K562 (cell line): Measurements from ENCODE around the gene USP13. TPM values are rescaled to one million over a fixed set of nuclear protein-coding genes. Genes with fewer than 3 reads are reported as not detected.

Source experiments
- ATAC-seq: fragments of 200-7000 bp; cut with Tn5 transposase; 3 replicates; pipeline ENCODE4 v1.9.1; 2020; ENCODE audit warnings: moderate library complexity
- BruUV-seq: library from RNA; stranded (reverse); fragments of 400-500 nt; replicated peaks from 2 replicates; lab custom pipeline; 2021; lab: Mats Ljungman, UMichigan
- CTCF ChIA-PET: fragments of 300-600 bp; formaldehyde crosslinking; extraction: SDS; loops from one replicate; lab custom pipeline; 2021; ENCODE audit warnings: low intra/inter-chr PET ratio; lab: Yijun Ruan, JAX
- POLR2A ChIA-PET: fragments of 300-600, 350-650 bp; sonication (Branson Sonifier 250); formaldehyde crosslinking; extraction: SDS; loops from one replicate; lab custom pipeline; 2021; ENCODE audit warnings: antibody characterized with exemption, inconsistent platforms; lab: Yijun Ruan, JAX
- DNase-seq, 4 experiments: peaks; one replicate each; pipeline versions ENCODE4 v3.0.0 to v3.0.0-alpha.2; 2011 to 2018; ENCODE audit warnings: low spot score in 3 of 4, mixed read lengths in 3 of 4; ENCODE audit errors: extremely low read depth in 1 of 4
- FAIRE-seq: peaks from 2 replicates; lab custom pipeline; 2011; peaks lifted over from hg19 to GRCh38; lab: Jason Lieb, UNC
- H2AFZ ChIP-seq: 2 replicates; pipeline ENCODE4 v1.6.0; 2011; ENCODE audit warnings: low read depth, low read length, control low read depth, inconsistent platforms
- H3K27ac ChIP-seq: fragments of 200-600 bp; 3 replicates; pipeline ENCODE4 v1.8.0; 2011; ENCODE audit warnings: low read depth, mild to moderate bottlenecking, control low read depth, inconsistent platforms, low read length, moderate library complexity, mixed read lengths; ENCODE audit errors: extremely low read depth
- H3K27me3 ChIP-seq, 2 experiments: fragments of 300-600 bp in 1 of 2; 2 replicates in 1 of 2; 3 replicates in 1 of 2; pipeline versions ENCODE4 v1.6.0 to v1.8.0; 2011; ENCODE audit warnings: inconsistent platforms in 2 of 2, low read length in 2 of 2, mild to moderate bottlenecking in 1 of 2, mixed read lengths in 1 of 2, moderate library complexity in 1 of 2; ENCODE audit not compliant: control insufficient read depth in 2 of 2, insufficient read depth in 2 of 2
- H3K36me3 ChIP-seq: fragments of 300-600 bp; 3 replicates; pipeline ENCODE4 v1.8.0; 2011; ENCODE audit warnings: mild to moderate bottlenecking, low read length, inconsistent platforms; ENCODE audit not compliant: control insufficient read depth, insufficient read depth
- H3K4me1 ChIP-seq, 2 experiments: fragments of 200-600 bp in 1 of 2; replicated peaks in 1 of 2; 2 replicates in 1 of 2; 3 replicates in 1 of 2; pipeline versions ENCODE4 v1.5.1 to v1.8.0; 2011; ENCODE audit warnings: inconsistent platforms in 2 of 2, low read length in 2 of 2, mild to moderate bottlenecking in 1 of 2, mixed read lengths in 1 of 2, moderate library complexity in 1 of 2; ENCODE audit not compliant: control insufficient read depth in 2 of 2, insufficient read depth in 2 of 2
- H3K4me2 ChIP-seq: 2 replicates; pipeline ENCODE4 v1.6.1; 2011; ENCODE audit warnings: low read length, control low read depth, inconsistent platforms, mixed read lengths; ENCODE audit not compliant: insufficient read depth
- H3K4me3 ChIP-seq: fragments of 200-600 bp; sonication (generic), shearing (Covaris generic); 2 replicates; pipeline ENCODE4 v1.5.1; 2016; ENCODE audit warnings: control low read depth, inconsistent platforms
- H3K79me2 ChIP-seq: fragments of 200-600 bp; 3 replicates; pipeline ENCODE4 v1.8.0; 2011; ENCODE audit warnings: low read length, inconsistent platforms; ENCODE audit not compliant: control insufficient read depth, insufficient read depth
- H3K9ac ChIP-seq, 2 experiments: 2 replicates each; pipeline versions ENCODE4 v1.6.0 to v1.6.1; 2011; ENCODE audit warnings: low read depth in 2 of 2, low read length in 2 of 2, control low read depth in 1 of 2, inconsistent platforms in 1 of 2, mild to moderate bottlenecking in 1 of 2, mixed read lengths in 1 of 2; ENCODE audit not compliant: insufficient read depth in 1 of 2
- H3K9me1 ChIP-seq: one replicate; pipeline ENCODE4 v1.6.0; 2011; ENCODE audit warnings: inconsistent platforms, mild to moderate bottlenecking, low read length, moderate library complexity; ENCODE audit not compliant: control insufficient read depth, insufficient read depth
- H3K9me3 ChIP-seq: replicated peaks from 2 replicates; pipeline ENCODE4 v1.5.1; 2011; ENCODE audit warnings: low read depth, low read length, inconsistent platforms; ENCODE audit not compliant: control insufficient read depth, insufficient read depth
- H4K20me1 ChIP-seq: replicated peaks from 2 replicates; pipeline ENCODE4 v1.6.1; 2011; ENCODE audit warnings: low read length, inconsistent platforms, mixed read lengths; ENCODE audit not compliant: control insufficient read depth, insufficient read depth
- ARID1B ChIP-seq: fragments of 450-650 bp; IDR thresholded peaks from 2 replicates; pipeline ENCODE4 v1.6.1; 2016; ENCODE audit warnings: antibody characterized with exemption, mild to moderate bottlenecking, inconsistent platforms
- CBFA2T2 ChIP-seq: fragments of 450-650 bp; conservative IDR thresholded peaks from 2 replicates; pipeline ENCODE4 v1.6.1; 2017; ENCODE audit warnings: mild to moderate bottlenecking
- CBFA2T3 ChIP-seq: fragments of 450-650 bp; IDR thresholded peaks from 2 replicates; pipeline ENCODE4 v1.6.1; 2017
- CREB3L1 ChIP-seq: fragments of 450-650 bp; IDR thresholded peaks from 2 replicates; pipeline ENCODE4 v1.6.1; 2014; ENCODE audit warnings: low read depth, mild to moderate bottlenecking, moderate library complexity, borderline replicate concordance
- ELK1 ChIP-seq: sonication (generic); formaldehyde crosslinking; IDR thresholded peaks from 2 replicates; pipeline ENCODE4 v1.8.1; 2022; ENCODE audit warnings: missing genetic modification reagents
- FOS ChIP-seq: IDR thresholded peaks from 3 replicates; pipeline ENCODE4 v1.6.1; 2011; ENCODE audit not compliant: insufficient read length; ENCODE audit errors: extremely low read depth
- FOXM1 ChIP-seq, 2 experiments: fragments of 450-650 bp in 1 of 2; sonication (generic) in 1 of 2; formaldehyde crosslinking in 1 of 2; IDR thresholded peaks; 2 replicates each; pipeline versions ENCODE4 v1.6.1 to v1.9.0; 2017 to 2022; ENCODE audit warnings: low read depth in 2 of 2, mild to moderate bottlenecking in 2 of 2, missing genetic modification reagents in 1 of 2, moderate library complexity in 1 of 2
- KDM1A ChIP-seq, 2 experiments: fragments of 450-650 bp; IDR thresholded peaks; 2 replicates each; pipeline ENCODE4 v1.6.1; 2016; ENCODE audit warnings: mild to moderate bottlenecking in 2 of 2
- TAL1 ChIP-seq: fragments of 450-650 bp; IDR thresholded peaks from 2 replicates; pipeline ENCODE4 v1.6.1; 2016; ENCODE audit warnings: mild to moderate bottlenecking
- WHSC1 ChIP-seq: IDR thresholded peaks from one replicate; pipeline ENCODE4 v1.6.1; 2012; ENCODE audit warnings: low read length, control low read depth, inconsistent platforms
- ZFP91 ChIP-seq: sonication (generic); formaldehyde crosslinking; IDR thresholded peaks from 2 replicates; pipeline ENCODE4 v1.8.0; 2022; ENCODE audit warnings: mild to moderate bottlenecking, missing genetic modification reagents
- ZNF436 ChIP-seq: fragments of 250-450, 450-650 bp; sonication (Bioruptor Pico); formaldehyde crosslinking; IDR thresholded peaks from 2 replicates; pipeline ENCODE4 v1.7.0; 2020; ENCODE audit warnings: mild to moderate bottlenecking
- ZNF592 ChIP-seq: fragments of 450-650 bp; IDR thresholded peaks from 2 replicates; pipeline ENCODE4 v1.6.1; 2017; ENCODE audit warnings: antibody characterized with exemption, mild to moderate bottlenecking
- WGBS: fragments of 100-300 bp; shearing (Covaris generic); methylation state at CpG from one replicate; pipeline ENCODE4 v1.1.6; 2016; ENCODE audit warnings: low coverage, mixed read lengths; ENCODE audit not compliant: insufficient coverage; ENCODE audit errors: missing lambda C conversion rate; 5-methylcytosine and 5-hydroxymethylcytosine counted together
- in situ Hi-C: fragments of 300-500 bp; cut with MboI; formaldehyde crosslinking; loops from 4 replicates; pipeline ENCODE4 v1.15.0; 2018; ENCODE audit warnings: inconsistent platforms, mixed read lengths
- intact Hi-C: fragments of 100-400 bp; cut with micrococcal nuclease; formaldehyde crosslinking; loops from 2 replicates; pipeline ENCODE4 v1.14.2; 2022
- polyA plus RNA-seq, 8 experiments: library from polyadenylated mRNA; depleted of rRNA in 4 of 8; stranded (reverse) in 5 of 8; unstranded in 3 of 8; fragments of >200 nt; fragmentation: Nextera tagmentation in 2 of 8; fragmentation: Illumina TruSeq in 1 of 8; extraction: Ambion mirVana in 2 of 8; extraction: Trizol in 1 of 8; gene quantifications; 2 replicates each; pipeline versions ENCODE4 v1.2.1 to v1.2.3, GENCODE V29; 2011 to 2014; ENCODE audit warnings: inconsistent platforms in 1 of 8, missing spikeins in 1 of 8
- total RNA-seq, 7 experiments: library from RNA; depleted of rRNA in 6 of 7; stranded (reverse); fragments of >200 nt in 6 of 7; fragmentation: Illumina TruSeq in 2 of 7; extraction: Trizol in 2 of 7; gene quantifications; 2 replicates each; pipeline versions ENCODE4 v1.2.1 to v1.2.3, GENCODE V29; 2011 to 2021; ENCODE audit warnings: low replicate concordance in 1 of 7

Gene USP13
- total and polyA plus RNA-seq, 9 of the 15 experiments (the other 6 are each of a cell fraction or from before 2014, with no cell fraction given): 0.11 to 2.3 (median 0.51) TPM

GRCh38 chr3:179655236-179655635 lies 2.4 kb downstream of the USP13 start:
- intact Hi-C loops (loop anchor here (10.0 kb wide), 1 partner anchor 150 kb away; no protein-coding TSS in a partner anchor), in situ Hi-C loops (no loop called here)
- Histone ChIP-seq H3K36me3 (no peaks in the 10 kb centered on the region), H3K9ac (no peak overlapping the region), H4K20me1 (0 out of 2 replicates have a peak, but pooled peaks cover 2% of the 10 kb centered on the region), H3K9me1 (no peaks in the 10 kb centered on the region), H3K27me3 (peaks cover 15 to 24% of the 10 kb centered on the region in 2 experiments; a peak in 3 of 5 replicates), H2AFZ (no peak overlapping the region), H3K4me3 (no peak overlapping the region), H3K4me2 (no peak overlapping the region), H3K79me2 (no peaks in the 10 kb centered on the region), H3K9me3 (no peaks in the 10 kb centered on the region), H3K27ac (no peak overlapping the region), H3K4me1 (peaks cover 0 to 18% of the 10 kb centered on the region in 2 experiments; a peak in 3 of 5 replicates)
- BruUV-seq: no TSS peak
- ChIA-PET POLR2A (interaction anchor here (0.7 kb wide), 1 partner anchor 346 kb away, joined by 3 read pairs; no protein-coding TSS in a partner anchor), CTCF (no interaction called here)
- WGBS: 7% methylated on average over 2 of the region's 2 CpGs
- ATAC-seq: no peak
- DNase-seq: no peak
- TF ChIP-seq CREB3L1: no peak
- TF ChIP-seq ARID1B: peak; percentile 41
- TF ChIP-seq TAL1: peak; percentile 58
- no peak for TF ChIP-seq ZNF592
- TF ChIP-seq KDM1A (IDR thresholded peaks at IDR 0.05): 0 out of 4 replicates have a peak, but pooled peaks of 1 of the 2 experiments have one; percentile 34
- TF ChIP-seq FOXM1 (IDR thresholded peaks at IDR 0.05; ENCODE audit: low read depth): peak; percentile 41; the same call in 1 of the 2 replicates
- no peak for TF ChIP-seq FOXM1 (CRISPR knock-in tag; IDR thresholded peaks at IDR 0.05; ENCODE audit: low read depth)
- no peak for TF ChIP-seq ZFP91 (CRISPR knock-in tag)
- no peak for TF ChIP-seq WHSC1
- no peak for TF ChIP-seq FOS
- no peak for TF ChIP-seq ZNF436 (CRISPR knock-in tag)
- no peak for TF ChIP-seq ELK1 (CRISPR knock-in tag)
- TF ChIP-seq CBFA2T2: peak; percentile 44; the same call in 1 of the 2 replicates
- peak; percentile 71 for TF ChIP-seq CBFA2T3
- FAIRE-seq: no peak
